ENCODE results near the gene ARHGAP6.

The ARHGAP6 gene

DNA sequence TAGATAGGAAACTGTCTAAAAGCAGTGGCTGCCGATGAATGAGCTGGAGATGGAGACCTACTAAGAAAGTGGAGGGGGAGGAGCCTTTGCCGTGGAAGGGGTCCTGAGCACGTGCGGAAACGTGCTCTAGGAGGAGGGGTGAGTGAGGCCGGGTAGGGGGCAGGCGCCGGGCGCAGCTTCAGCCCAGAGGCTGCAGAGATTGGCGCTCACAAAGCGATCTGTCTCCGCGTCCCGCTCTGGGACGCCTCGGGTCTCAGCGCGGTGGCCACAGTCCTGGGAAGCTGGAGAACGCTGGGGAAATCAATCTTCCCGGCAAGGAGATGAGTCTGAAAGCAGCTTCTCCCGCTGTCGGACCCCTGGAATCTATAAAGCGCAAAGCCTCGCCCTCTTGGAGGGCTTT lies 444 bp upstream of the ARHGAP6 start:
- no peak for DNase-seq (ENCODE audit: low read depth)
- peak overlapping the region; percentile 38 for H3K4me3 ChIP-seq (ENCODE audit: low read length)
- TF ChIP-seq, protein P1, sequence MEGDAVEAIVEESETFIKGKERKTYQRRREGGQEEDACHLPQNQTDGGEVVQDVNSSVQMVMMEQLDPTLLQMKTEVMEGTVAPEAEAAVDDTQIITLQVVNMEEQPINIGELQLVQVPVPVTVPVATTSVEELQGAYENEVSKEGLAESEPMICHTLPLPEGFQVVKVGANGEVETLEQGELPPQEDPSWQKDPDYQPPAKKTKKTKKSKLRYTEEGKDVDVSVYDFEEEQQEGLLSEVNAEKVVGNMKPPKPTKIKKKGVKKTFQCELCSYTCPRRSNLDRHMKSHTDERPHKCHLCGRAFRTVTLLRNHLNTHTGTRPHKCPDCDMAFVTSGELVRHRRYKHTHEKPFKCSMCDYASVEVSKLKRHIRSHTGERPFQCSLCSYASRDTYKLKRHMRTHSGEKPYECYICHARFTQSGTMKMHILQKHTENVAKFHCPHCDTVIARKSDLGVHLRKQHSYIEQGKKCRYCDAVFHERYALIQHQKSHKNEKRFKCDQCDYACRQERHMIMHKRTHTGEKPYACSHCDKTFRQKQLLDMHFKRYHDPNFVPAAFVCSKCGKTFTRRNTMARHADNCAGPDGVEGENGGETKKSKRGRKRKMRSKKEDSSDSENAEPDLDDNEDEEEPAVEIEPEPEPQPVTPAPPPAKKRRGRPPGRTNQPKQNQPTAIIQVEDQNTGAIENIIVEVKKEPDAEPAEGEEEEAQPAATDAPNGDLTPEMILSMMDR (conservative IDR thresholded peaks at IDR 0.05; ENCODE audit: low read depth, low read length): no peak

DNA sequence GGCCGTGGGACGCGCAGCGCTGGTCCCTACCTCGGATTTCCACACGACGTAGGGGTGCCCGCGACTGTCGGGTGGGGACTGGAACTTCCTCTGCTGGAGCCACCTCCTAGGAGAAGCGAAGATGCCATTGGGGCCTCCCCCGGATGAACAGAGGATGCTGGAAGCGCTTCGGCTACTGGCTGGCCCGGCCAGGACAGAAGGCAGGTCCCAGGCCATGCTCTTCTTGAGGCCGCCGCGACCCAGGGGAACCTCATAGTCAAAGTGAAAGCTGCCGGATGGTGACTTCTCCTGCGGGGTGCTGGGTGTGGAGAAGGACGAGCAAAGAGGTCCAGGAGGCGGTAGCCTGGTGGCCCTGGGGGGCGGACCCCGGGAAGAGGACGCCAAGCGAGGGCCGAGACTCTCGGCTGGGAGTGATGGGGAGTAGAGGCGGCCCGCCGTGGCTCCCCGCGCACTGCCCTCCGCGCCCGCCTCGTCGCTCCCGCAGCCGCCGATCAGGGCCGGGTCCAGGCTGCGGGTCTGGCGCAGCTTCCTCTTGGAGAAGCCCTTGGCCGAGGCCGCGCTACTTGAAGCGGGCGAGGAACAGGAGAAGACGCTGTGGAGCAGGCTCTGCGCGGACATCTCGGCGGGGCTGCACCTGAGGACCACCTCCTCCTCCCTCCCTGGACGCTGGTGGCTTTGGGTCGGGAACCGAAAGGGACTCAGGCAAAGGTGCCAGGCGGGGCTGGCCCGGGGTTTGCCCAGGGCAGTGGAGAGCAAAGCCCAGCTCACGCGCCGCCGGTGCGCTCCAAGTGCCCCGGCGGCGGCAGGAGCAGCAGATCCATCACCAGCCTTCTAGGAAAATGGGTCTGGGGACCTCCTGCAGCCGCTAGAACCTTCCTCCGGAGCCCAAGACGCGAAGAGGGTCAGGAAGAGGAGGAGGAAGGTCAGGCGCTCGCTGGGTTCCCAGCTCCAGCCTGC lies 1.2 kb downstream of the ARHGAP6 start:
- peak overlapping the region; percentile 38 for H3K4me3 ChIP-seq (ENCODE audit: low read length)
- no peak for DNase-seq (ENCODE audit: low read depth)
- TF ChIP-seq, protein P1 (conservative IDR thresholded peaks at IDR 0.05; ENCODE audit: low read depth, low read length): no peak

DNA sequence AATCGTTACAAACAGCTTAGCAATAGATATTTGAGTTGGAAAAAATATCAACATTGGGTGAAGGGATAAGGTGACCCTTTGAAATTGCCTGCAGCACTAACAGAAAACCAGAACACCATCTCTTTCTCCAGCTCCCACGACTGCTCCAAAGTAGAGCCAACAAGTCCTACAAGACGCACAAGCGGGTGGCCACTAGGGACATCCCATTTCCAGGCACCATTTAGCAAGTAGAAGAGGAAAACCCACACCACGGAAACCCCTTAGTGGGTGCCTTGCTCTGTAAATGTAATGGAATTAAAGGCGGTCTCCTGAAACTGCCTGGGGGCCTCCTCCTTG lies 1.9 kb downstream of the ARHGAP6 start:
- H3K4me3 ChIP-seq (ENCODE audit: low read length): no peak overlapping the region
- no peak for DNase-seq (ENCODE audit: low read depth)
- TF ChIP-seq, protein P1 (conservative IDR thresholded peaks at IDR 0.05; ENCODE audit: low read depth, low read length): no peak

DNA sequence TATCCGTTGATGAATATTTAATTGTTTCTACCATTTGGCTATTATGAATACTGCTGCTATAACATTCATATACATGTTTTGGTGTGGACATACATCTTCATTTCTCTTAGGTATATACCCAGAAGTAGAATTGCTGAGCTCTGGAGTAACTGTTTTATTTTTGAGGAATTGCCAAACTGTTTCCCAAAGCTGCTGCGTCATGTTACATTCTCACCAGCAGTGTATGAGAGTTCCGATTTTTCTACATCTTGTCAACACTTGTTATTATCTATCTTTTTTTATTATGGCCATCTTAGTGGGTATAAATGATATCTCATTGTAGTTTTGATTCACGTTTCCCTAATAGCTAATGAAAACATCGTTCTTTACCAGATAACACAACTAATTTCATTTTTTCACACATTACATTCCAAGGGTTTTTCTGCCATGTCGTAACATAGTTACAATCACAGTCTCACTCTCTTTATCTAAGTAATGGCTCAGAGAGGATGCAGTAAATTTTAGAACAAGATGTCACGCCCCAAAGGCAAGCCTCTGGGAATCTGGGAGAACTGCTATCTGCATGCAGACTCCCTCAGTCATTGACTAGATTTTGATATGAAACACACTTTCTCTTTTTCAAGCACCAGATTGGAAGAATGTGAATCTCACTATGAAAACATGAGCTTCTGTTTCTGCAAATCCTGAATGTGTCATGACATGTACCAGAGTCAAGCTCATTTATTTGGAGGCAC lies 10.3 kb downstream of the ARHGAP6 start:
- no peak for DNase-seq (ENCODE audit: low read depth)
- TF ChIP-seq, protein P1 (conservative IDR thresholded peaks at IDR 0.05; ENCODE audit: low read depth, low read length): no peak
- H3K4me3 ChIP-seq (ENCODE audit: low read length): no peak overlapping the region

DNA sequence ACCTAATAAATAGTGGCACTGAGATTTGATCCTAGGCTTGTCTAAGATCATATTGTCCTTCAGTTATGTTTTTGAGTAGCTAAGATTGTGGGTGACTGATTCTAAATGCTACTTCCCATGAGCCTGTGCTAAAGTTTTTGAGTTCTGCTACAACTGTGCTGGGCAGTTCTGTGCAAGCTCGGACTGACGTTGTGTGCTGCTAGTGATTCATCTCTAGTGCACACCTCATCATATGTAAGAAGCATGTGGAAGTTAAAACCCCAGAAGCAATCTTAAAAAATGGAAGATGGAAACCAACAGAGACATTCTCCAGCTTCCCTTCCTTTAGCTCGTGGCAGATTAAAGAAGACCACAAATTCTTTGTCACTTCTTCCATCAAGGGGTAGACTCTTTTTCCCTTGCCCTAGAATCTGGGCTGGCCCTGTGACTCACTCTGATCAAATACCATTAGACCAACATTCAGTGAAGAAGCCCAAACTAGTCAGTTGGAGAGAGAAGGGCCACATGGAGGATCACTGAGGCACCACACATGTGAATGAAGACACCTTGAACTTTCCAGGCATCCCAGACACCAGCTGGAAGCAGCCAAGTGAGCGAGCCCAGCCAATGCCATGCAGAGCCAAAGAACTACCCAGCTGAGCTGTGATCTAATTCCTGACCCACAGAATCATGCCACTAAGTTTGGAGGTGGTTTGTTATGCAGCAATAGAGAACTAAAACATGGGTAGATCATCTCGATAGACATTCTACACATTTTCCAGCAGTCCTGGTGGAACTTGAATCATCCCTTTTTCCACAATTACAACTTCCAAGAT lies 16.8 kb downstream of the ARHGAP6 start:
- no peak overlapping the region for H3K4me3 ChIP-seq (ENCODE audit: low read length)
- TF ChIP-seq, protein P1 (conservative IDR thresholded peaks at IDR 0.05; ENCODE audit: low read depth, low read length): no peak
- DNase-seq (ENCODE audit: low read depth): no peak

DNA sequence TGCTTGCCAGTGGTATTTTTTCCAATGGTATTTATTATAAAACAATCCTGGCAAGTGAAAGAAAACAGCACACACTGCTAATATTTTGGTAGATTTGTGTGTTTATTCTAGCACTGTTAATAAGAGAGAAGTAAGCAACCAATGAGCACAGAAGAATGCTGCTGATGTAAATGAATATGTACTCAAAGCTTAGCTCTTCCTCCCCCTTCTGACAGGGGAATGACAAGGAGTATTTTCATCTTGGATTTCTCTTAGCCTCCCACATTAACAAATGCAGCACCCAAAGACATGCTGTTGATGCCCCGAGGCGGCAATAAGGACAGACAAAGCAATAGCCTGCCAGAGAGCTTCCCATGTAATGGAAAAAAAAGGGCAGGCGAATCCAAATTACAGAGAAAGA lies 18.6 kb downstream of the ARHGAP6 start:
- TF ChIP-seq, protein P1 (conservative IDR thresholded peaks at IDR 0.05; ENCODE audit: low read depth, low read length): no peak
- no peak for DNase-seq (ENCODE audit: low read depth)
- H3K4me3 ChIP-seq (ENCODE audit: low read length): no peak overlapping the region
